BLaER1 treated with 17β-estradiol and CSF1 and Interleukin-3, amounts not matched to agents 10 nM and 100 nM (cell line): ENCODE results near the gene UBE2E3.

Experiments
- H3K27ac ChIP-seq, 11 experiments: shearing (Covaris generic); formaldehyde crosslinking; 2 replicates each; pipeline ENCODE4 v1.8.1; 2022
- H3K27me3 ChIP-seq, 11 experiments: shearing (Covaris generic); formaldehyde crosslinking; 2 replicates each; pipeline ENCODE4 v1.8.1; 2022
- H3K36me3 ChIP-seq, 11 experiments: shearing (Covaris generic); formaldehyde crosslinking; 2 replicates each; pipeline ENCODE4 v1.8.1; 2022
- H3K4me1 ChIP-seq, 10 experiments: shearing (Covaris generic); formaldehyde crosslinking; 2 replicates each; pipeline ENCODE4 v1.8.1; 2022
- H3K4me2 ChIP-seq, 11 experiments: shearing (Covaris generic); formaldehyde crosslinking; 2 replicates each; pipeline ENCODE4 v1.8.1; 2022
- H3K4me3 ChIP-seq, 10 experiments: shearing (Covaris generic); formaldehyde crosslinking; 2 replicates each; pipeline ENCODE4 v1.8.1; 2022
- H3K9ac ChIP-seq, 11 experiments: shearing (Covaris generic); formaldehyde crosslinking; 2 replicates each; pipeline ENCODE4 v1.8.1; 2022
- H3K9me3 ChIP-seq, 11 experiments: shearing (Covaris generic); formaldehyde crosslinking; replicated peaks in 1 of 11; 2 replicates each; pipeline ENCODE4 v1.8.1; 2022
- H4K20me1 ChIP-seq, 11 experiments: shearing (Covaris generic); formaldehyde crosslinking; 2 replicates each; pipeline ENCODE4 v1.8.1; 2022
- Cebpa-rat ChIP-seq, 11 experiments: shearing (Covaris generic); IDR thresholded peaks; 2 replicates each; pipeline ENCODE4 v1.8.1; 2022

The UBE2E3 gene

DNA sequence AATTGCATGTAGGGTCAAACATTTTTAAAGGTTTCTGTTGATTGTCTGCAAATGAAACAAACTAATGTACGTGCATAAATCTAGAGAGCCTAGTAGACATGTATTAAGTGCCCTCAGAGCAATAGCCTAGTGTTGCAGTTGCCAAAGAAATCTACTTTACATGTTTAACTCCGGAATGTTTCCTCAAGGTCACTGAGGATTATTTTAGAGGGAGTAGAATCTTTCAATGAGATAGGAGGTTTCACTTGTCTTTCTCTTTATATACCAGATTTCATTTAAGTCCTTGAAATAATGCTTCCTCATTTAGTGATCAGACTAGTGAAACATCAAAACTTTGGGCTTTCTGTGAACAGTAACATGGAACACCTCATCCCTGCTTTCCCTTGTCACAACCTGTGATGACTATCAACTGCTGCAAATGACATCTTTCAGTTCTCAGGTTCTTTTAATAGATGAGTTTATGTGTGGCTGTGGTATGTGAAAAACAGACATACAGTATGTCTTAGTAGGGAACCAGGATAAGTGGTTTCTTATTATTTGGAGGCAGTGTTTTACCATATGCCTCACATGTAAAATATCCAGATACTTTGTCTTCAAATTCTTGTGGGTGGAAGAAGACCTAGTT, 5.5 kb downstream of the UBE2E3 start:
- Histone ChIP-seq H3K9ac (no peak overlapping the region), H3K27ac (no peak overlapping the region), H3K36me3 (peaks cover 14 to 64% (median 30%) of the 10 kb centered on the region in 11 experiments; a peak in 21 of 22 replicates), H3K4me2 (peak overlapping the region in 10 of 11 experiments; percentile 1 to 79 (median 22); a peak in 12 of 22 replicates), H3K9me3 (no peaks in the 10 kb centered on the region), H3K27me3 (no peaks in the 10 kb centered on the region), H3K4me1 (peaks cover 29 to 43% (median 40%) of the 10 kb centered on the region in 10 experiments), H3K4me3 (no peak overlapping the region), H4K20me1 (peaks cover 0 to 14% (median 0%) of the 10 kb centered on the region in 11 experiments; a peak in 5 of 22 replicates)
- no peak for TF ChIP-seq Cebpa-rat (IDR thresholded peaks at IDR 0.05)

DNA sequence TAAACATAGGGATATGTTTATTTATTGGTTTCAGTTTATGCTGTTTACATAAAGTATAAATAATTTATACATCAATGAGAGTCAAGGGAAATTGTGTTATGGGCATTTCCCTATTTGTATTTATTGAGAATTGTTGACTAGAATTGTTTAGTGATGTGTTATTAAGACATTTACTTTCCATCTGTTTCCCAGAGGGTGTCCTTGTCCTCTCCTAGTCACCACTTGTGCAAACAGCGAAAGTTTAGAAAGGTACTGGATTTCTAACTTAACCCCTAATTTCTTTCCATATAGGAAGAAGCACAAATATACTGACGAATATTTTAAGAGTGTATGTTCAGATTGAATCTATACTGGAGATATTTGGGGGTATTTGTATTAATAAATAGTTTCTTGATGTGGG, 6.7 kb downstream of the UBE2E3 start:
- no peak for TF ChIP-seq Cebpa-rat (IDR thresholded peaks at IDR 0.05)
- Histone ChIP-seq H4K20me1 (peaks cover 0 to 14% (median 0%) of the 10 kb centered on the region in 11 experiments; a peak in 5 of 22 replicates), H3K4me3 (no peak overlapping the region), H3K9me3 (peaks cover 0 to 4% (median 0%) of the 10 kb centered on the region in 11 experiments; a peak in 1 of 22 replicates), H3K9ac (no peak overlapping the region), H3K36me3 (peaks cover 27 to 77% (median 42%) of the 10 kb centered on the region in 11 experiments), H3K4me2 (no peak overlapping the region), H3K27ac (no peak overlapping the region), H3K4me1 (peaks cover 29 to 43% (median 40%) of the 10 kb centered on the region in 10 experiments), H3K27me3 (no peaks in the 10 kb centered on the region)

DNA sequence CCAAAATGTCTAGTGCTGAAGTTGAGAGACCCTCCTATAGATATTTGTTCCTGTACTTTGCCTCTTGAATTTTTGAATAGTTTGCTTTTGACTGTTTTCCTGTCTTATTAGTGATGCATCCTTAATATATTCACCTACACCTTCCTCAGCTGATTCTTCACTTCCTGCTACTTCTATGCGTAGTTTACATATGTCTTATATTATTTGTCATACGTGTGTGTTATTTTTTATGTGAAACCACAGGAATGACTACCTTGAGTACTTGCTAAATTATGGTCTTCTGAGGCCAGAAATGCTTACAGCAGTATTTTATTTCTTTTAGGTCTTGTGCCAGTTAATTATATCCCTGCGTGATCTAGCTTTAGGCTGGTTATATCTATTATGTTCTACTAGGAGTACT, 9.9 kb downstream of the UBE2E3 start:
- H3K4me1 ChIP-seq, result peaks cover 4 to 12% (median 9%) of the 10 kb centered on the region in 10 experiments; a peak in 16 of 20 replicates
- peaks cover 0 to 5% (median 0%) of the 10 kb centered on the region in 11 experiments; a peak in 2 of 22 replicates for H3K9me3 ChIP-seq
- H3K4me3 ChIP-seq, result no peak overlapping the region
- H3K27me3 ChIP-seq, result no peaks in the 10 kb centered on the region
- H3K27ac ChIP-seq, result no peak overlapping the region
- H3K4me2 ChIP-seq, result no peak overlapping the region
- TF ChIP-seq Cebpa-rat (IDR thresholded peaks at IDR 0.05), result no peak
- H4K20me1 ChIP-seq, result peaks cover 0 to 20% (median 0%) of the 10 kb centered on the region in 11 experiments; a peak in 7 of 22 replicates
- peaks cover 51 to 95% (median 67%) of the 10 kb centered on the region in 11 experiments for H3K36me3 ChIP-seq
- no peak overlapping the region for H3K9ac ChIP-seq

DNA sequence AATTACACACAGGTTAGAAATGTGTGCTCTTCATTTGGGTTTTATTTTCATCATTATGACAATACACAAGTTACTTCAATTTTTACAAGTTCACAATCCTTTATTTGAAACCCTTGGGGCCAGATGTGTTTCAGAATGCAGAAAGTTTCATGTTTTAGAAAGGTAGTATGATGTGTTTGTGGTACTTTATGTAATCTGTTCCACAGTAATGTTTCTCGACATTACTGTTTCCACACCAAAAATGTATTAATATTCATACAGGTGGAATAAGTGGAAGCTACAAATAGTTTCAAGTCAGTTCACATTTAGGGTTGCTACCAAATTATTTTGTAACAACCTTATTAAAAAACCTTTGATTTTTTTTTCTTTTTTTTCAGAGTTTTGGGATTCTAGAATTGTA, 10.4 kb downstream of the UBE2E3 start:
- Histone ChIP-seq H3K4me1 (peaks cover under 1 to 7% (median 4%) of the 10 kb centered on the region in 10 experiments; a peak in 14 of 20 replicates), H3K9ac (no peak overlapping the region), H3K4me2 (no peak overlapping the region), H3K9me3 (peaks cover 0 to 5% (median 0%) of the 10 kb centered on the region in 11 experiments; a peak in 2 of 22 replicates), H4K20me1 (peaks cover 0 to 17% (median 0%) of the 10 kb centered on the region in 11 experiments; a peak in 7 of 22 replicates), H3K36me3 (peaks cover 51 to 95% (median 69%) of the 10 kb centered on the region in 11 experiments), H3K4me3 (no peak overlapping the region), H3K27ac (no peak overlapping the region), H3K27me3 (no peaks in the 10 kb centered on the region)
- TF ChIP-seq Cebpa-rat (IDR thresholded peaks at IDR 0.05), result no peak

DNA sequence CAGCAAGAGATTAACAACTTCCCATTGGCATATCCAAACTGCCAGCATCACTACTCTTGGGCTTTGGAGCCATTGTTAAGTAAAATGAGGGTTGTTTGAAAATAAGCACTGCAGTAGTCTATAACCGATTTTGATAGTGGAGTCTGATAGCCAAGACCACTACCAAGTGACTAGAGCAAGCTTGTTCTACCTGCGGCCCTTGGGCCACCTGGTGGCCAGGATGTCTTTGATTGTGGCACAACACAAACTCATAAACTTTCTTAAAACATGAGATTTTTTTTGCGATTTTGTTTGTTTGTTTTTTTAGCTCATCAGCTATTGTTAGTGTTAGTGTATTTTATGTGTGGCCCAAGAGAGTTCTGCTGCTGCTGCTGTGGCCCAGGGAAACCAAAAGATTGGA, 11.0 kb downstream of the UBE2E3 start:
- H3K9me3 ChIP-seq, result peaks cover 0 to 5% (median 0%) of the 10 kb centered on the region in 11 experiments; a peak in 2 of 22 replicates
- no peak overlapping the region for H3K27ac ChIP-seq
- no peak overlapping the region for H3K9ac ChIP-seq
- peaks cover 0 to 13% (median 0%) of the 10 kb centered on the region in 11 experiments; a peak in 6 of 22 replicates for H4K20me1 ChIP-seq
- H3K27me3 ChIP-seq, result no peaks in the 10 kb centered on the region
- H3K36me3 ChIP-seq, result peaks cover 51 to 95% (median 72%) of the 10 kb centered on the region in 11 experiments
- no peak overlapping the region for H3K4me2 ChIP-seq
- no peak overlapping the region for H3K4me3 ChIP-seq
- TF ChIP-seq Cebpa-rat (IDR thresholded peaks at IDR 0.05), result no peak
- H3K4me1 ChIP-seq, result 0 out of 20 replicates have a peak, but pooled peaks cover 0 to 2% (median 0%) of the 10 kb centered on the region in 10 experiments

DNA sequence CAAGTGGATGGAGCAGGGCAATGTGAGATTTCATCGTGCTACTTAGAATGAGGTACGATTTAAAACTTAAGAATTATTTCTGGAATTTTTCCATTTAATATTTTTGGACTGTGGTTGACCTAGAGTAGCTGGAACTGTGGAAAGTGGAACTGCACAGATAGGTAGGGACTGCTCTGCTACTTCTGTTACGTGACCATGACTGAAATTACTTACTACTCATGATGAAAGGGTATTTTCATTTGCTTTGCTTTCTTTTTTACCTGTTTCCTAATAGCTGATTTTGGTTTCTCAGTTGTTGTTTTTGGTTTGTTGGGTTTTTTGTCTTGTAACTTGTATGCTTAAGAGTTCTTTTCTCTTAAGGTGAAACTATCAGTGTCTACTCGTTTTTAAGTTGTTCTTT, 11.4 kb downstream of the UBE2E3 start:
- Histone ChIP-seq H3K4me3 (no peak overlapping the region), H3K36me3 (peaks cover 51 to 96% (median 76%) of the 10 kb centered on the region in 11 experiments), H3K27ac (no peak overlapping the region), H3K9me3 (peaks cover 0 to 5% (median 0%) of the 10 kb centered on the region in 11 experiments; a peak in 2 of 22 replicates), H3K4me1 (no peaks in the 10 kb centered on the region), H3K4me2 (no peak overlapping the region), H3K9ac (no peak overlapping the region), H3K27me3 (no peaks in the 10 kb centered on the region), H4K20me1 (peaks cover 0 to 13% (median 0%) of the 10 kb centered on the region in 11 experiments; a peak in 6 of 22 replicates)
- TF ChIP-seq Cebpa-rat (IDR thresholded peaks at IDR 0.05), result no peak

DNA sequence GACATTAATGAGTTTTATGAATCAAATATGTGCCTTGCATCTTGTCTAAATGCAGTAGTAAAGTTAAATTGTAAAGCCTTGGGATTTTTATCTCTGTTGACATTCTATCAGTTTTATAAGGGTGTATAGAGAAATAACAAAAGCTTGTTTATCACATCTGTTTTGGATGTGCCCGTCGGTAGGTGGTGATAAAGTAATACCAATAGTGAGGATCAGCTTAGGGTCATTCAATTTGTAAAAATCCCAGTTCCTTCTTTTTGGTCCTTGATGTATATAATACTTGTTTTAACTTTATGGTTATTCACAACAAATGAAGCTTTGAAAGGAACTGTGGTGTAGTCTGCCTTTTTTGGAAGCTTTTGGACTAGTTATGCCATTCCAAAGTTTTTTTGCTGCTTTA, 12.6 kb downstream of the UBE2E3 start:
- TF ChIP-seq Cebpa-rat (IDR thresholded peaks at IDR 0.05), result no peak
- Histone ChIP-seq H3K27ac (no peak overlapping the region), H3K4me2 (no peak overlapping the region), H4K20me1 (peaks cover 0 to 9% (median 0%) of the 10 kb centered on the region in 11 experiments; a peak in 6 of 22 replicates), H3K36me3 (peaks cover 53 to 96% (median 81%) of the 10 kb centered on the region in 11 experiments), H3K4me1 (no peaks in the 10 kb centered on the region), H3K4me3 (no peak overlapping the region), H3K9ac (no peak overlapping the region), H3K27me3 (no peaks in the 10 kb centered on the region), H3K9me3 (peaks cover 0 to 9% (median 2%) of the 10 kb centered on the region in 11 experiments; a peak in 6 of 22 replicates)

DNA sequence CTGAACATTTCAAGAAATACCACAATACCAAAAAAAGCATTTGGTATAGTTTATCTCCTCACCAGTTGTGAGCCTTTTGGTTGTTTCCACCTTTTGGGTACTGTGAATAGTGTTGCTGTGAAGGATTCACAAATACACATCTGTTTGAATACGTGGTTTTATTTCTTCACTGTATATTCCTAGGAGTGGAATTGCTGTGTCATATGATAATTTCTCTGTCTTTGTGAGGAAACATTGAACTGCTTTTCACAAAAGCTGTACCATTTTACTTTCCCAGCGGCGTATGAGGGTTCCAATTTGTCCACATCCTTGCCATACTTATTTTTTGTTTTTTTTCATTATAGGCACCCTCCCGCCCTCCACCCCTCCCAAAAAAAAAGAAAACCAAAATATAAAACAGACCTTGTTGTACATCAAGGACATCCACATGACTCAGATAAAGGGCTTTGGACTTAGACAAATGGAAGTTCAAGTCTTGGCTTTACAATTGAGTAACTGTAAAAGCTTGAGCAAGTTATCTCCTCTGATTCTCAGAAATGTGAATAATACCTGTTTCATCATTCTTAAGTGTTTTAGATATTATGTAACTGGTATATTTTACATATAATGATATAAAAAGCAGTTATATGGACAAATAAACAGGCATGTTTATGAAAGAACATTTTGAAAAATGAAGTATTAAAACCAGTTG, 19.0 kb downstream of the UBE2E3 start:
- H3K4me3 ChIP-seq, result no peak overlapping the region
- H3K4me2 ChIP-seq, result no peak overlapping the region
- no peaks in the 10 kb centered on the region for H3K27me3 ChIP-seq
- H3K4me1 ChIP-seq, result no peaks in the 10 kb centered on the region
- H3K9ac ChIP-seq, result no peak overlapping the region
- peaks cover 14 to 71% (median 55%) of the 10 kb centered on the region in 11 experiments; a peak in 21 of 22 replicates for H3K36me3 ChIP-seq
- no peak overlapping the region for H3K27ac ChIP-seq
- peaks cover 0 to 11% (median 7%) of the 10 kb centered on the region in 11 experiments; a peak in 9 of 22 replicates for H3K9me3 ChIP-seq
- H4K20me1 ChIP-seq, result peaks cover 0 to 8% (median 0%) of the 10 kb centered on the region in 11 experiments; a peak in 5 of 22 replicates
- TF ChIP-seq Cebpa-rat (IDR thresholded peaks at IDR 0.05), result no peak
